Natural killer cell (primary cell): ENCODE results near the gene ENTREP1. TPM values are rescaled to one million over a fixed set of nuclear protein-coding genes. Genes with fewer than 3 reads are reported as not detected.

ENCODE experiments used
- ATAC-seq, 3 donors: fragments of 150-1000 bp in 2 of 3; fragments of 200-7000 bp in 1 of 3; cut with Tn5 transposase; 1 replicate in 1 of 3; 2 replicates in 2 of 3; pipeline ENCODE4 v1.10.0; 2021; ENCODE audit warnings: mild to moderate bottlenecking in 2 of 3, moderate library complexity in 2 of 3
- DNase-seq, 2 donors: peaks; one replicate each; pipeline versions ENCODE4 v3.0.0 to v3.0.0-alpha.2; 2013 to 2021; ENCODE audit warnings: mixed read lengths in 1 of 2
- H3K27ac ChIP-seq: one replicate; pipeline ENCODE4 v1.5.1; 2013; ENCODE audit warnings: mild to moderate bottlenecking, low read length
- H3K27me3 ChIP-seq: one replicate; pipeline ENCODE4 v1.6.1; 2013; ENCODE audit warnings: low read length; ENCODE audit not compliant: control insufficient read depth, insufficient read depth
- H3K36me3 ChIP-seq: one replicate; pipeline ENCODE4 v1.6.1; 2013; ENCODE audit warnings: low read length; ENCODE audit not compliant: control insufficient read depth, insufficient read depth
- H3K4me1 ChIP-seq: one replicate; pipeline ENCODE4 v1.6.1; 2013; ENCODE audit warnings: low read length; ENCODE audit not compliant: control insufficient read depth, insufficient read depth
- H3K4me3 ChIP-seq: one replicate; pipeline ENCODE4 v1.5.1; 2013; ENCODE audit warnings: low read length
- H3K9me3 ChIP-seq: one replicate; pipeline ENCODE4 v1.6.1; 2013; ENCODE audit warnings: low read length; ENCODE audit not compliant: control insufficient read depth, insufficient read depth
- H3K27ac Mint-ChIP-seq, 2 donors: one replicate each; pipeline ENCODE4 v1.8.0; 2022; ENCODE audit warnings: mild to moderate bottlenecking in 2 of 2, mixed read lengths in 2 of 2, moderate library complexity in 1 of 2
- H3K27me3 Mint-ChIP-seq, 2 donors: one replicate each; pipeline ENCODE4 v1.8.0; 2022; ENCODE audit warnings: low read depth in 2 of 2, mixed read lengths in 2 of 2
- H3K36me3 Mint-ChIP-seq: one replicate; pipeline ENCODE4 v1.8.0; 2022; ENCODE audit warnings: mixed read lengths
- H3K4me1 Mint-ChIP-seq, 2 donors: one replicate each; pipeline ENCODE4 v1.8.0; 2022; ENCODE audit warnings: mixed read lengths in 2 of 2
- H3K4me3 Mint-ChIP-seq: one replicate; pipeline ENCODE4 v1.8.0; 2022; ENCODE audit warnings: mild to moderate bottlenecking, moderate library complexity, mixed read lengths
- H3K9me3 Mint-ChIP-seq, 2 donors: one replicate each; pipeline ENCODE4 v1.8.0; 2022; ENCODE audit warnings: mixed read lengths in 2 of 2
- CTCF ChIP-seq: fragments of 200-600 bp; IDR thresholded peaks from one replicate; pipeline ENCODE4 v1.8.0; 2022; ENCODE audit warnings: antibody characterized with exemption
- WGBS: methylation state at CpG from one replicate; pipeline ENCODE4 v1.1.7; 2013; ENCODE audit warnings: missing lambda C conversion rate; ENCODE audit not compliant: insufficient coverage; 5-methylcytosine and 5-hydroxymethylcytosine counted together
- intact Hi-C: fragments of 100-400 bp; cut with micrococcal nuclease; formaldehyde crosslinking; loops from one replicate; pipeline ENCODE4 v1.14.2; 2022
- total RNA-seq, 4 donors: library from RNA; stranded (reverse); fragments of 120-200 nt in 1 of 4; gene quantifications; one replicate each; pipeline versions ENCODE4 v1.2.3 to v1.2.4, GENCODE V29; 2013 to 2022

Gene ENTREP1
- total RNA-seq, 3 donors from 2014 or later (not counting 1 experiment from before 2014, with no cell fraction given) = not detected

- 81% methylated on average over 10 of the region's 10 CpGs for WGBS
- intact Hi-C loops = loop anchor here (10.0 kb wide), 3 partner anchors 46 to 1184 kb away; no protein-coding TSS in a partner anchor
Observed at GRCh38 chr9:69420611-69421270, 95.7 kb downstream of the ENTREP1 start.

GRCh38 chr9:69421908-69422801 lies 97.1 kb downstream of the ENTREP1 start:
- Histone ChIP-seq H3K27ac (no peak overlapping the region), H3K4me1 (no peaks in the 10 kb centered on the region), H3K36me3 (no peaks in the 10 kb centered on the region), H3K4me3 (no peak overlapping the region), H3K9me3 (no peaks in the 10 kb centered on the region), H3K27me3 (no peaks in the 10 kb centered on the region)
- peak; percentile 56 for TF ChIP-seq CTCF
- 64% methylated on average over 16 of the region's 16 CpGs for WGBS
- intact Hi-C loops = loop anchor here (2.0 to 10.0 kb wide), 6 partner anchors 47 to 1183 kb away; no protein-coding TSS in a partner anchor
- Mint-ChIP-seq H3K27ac (no peak overlapping the region), H3K4me3 (no peak overlapping the region), H3K27me3 (peaks cover 0 to 5% of the 10 kb centered on the region in 2 donors), H3K36me3 (no peaks in the 10 kb centered on the region), H3K9me3 (no peaks in the 10 kb centered on the region), H3K4me1 (no peaks in the 10 kb centered on the region)
- peak in 2 of 3 donors; percentile 64 to 75 for ATAC-seq
- DNase-seq = peak in 1 of 2 donors; percentile 71

More at GRCh38 chr9:69420611-69421270, 95.7 kb downstream of the ENTREP1 start:
- Histone ChIP-seq H3K4me1 (no peaks in the 10 kb centered on the region), H3K9me3 (no peaks in the 10 kb centered on the region), H3K4me3 (no peak overlapping the region), H3K27ac (no peak overlapping the region), H3K36me3 (no peaks in the 10 kb centered on the region), H3K27me3 (no peaks in the 10 kb centered on the region)
- ATAC-seq = no peak
- peaks cover 0 to 5% of the 10 kb centered on the region in 2 donors for H3K27me3 Mint-ChIP-seq
- DNase-seq = no peak
- H3K4me1 Mint-ChIP-seq = no peaks in the 10 kb centered on the region
- TF ChIP-seq CTCF = no peak
- no peaks in the 10 kb centered on the region for H3K36me3 Mint-ChIP-seq
- H3K27ac Mint-ChIP-seq = no peak overlapping the region
- no peaks in the 10 kb centered on the region for H3K9me3 Mint-ChIP-seq
- H3K4me3 Mint-ChIP-seq = no peak overlapping the region

- ATAC-seq (no peak), DNase-seq (no peak)
- Histone ChIP-seq H3K36me3 (no peaks in the 10 kb centered on the region), H3K4me1 (no peaks in the 10 kb centered on the region), H3K4me3 (no peak overlapping the region), H3K27me3 (no peaks in the 10 kb centered on the region), H3K27ac (no peak overlapping the region), H3K9me3 (no peaks in the 10 kb centered on the region)
- Mint-ChIP-seq H3K27ac (no peak overlapping the region), H3K9me3 (no peaks in the 10 kb centered on the region), H3K4me3 (no peak overlapping the region), H3K4me1 (no peaks in the 10 kb centered on the region), H3K36me3 (no peaks in the 10 kb centered on the region), H3K27me3 (no peaks in the 10 kb centered on the region)
- TF ChIP-seq CTCF = no peak
- 90% methylated on average over 17 of the region's 17 CpGs for WGBS
- intact Hi-C loops = loop anchor here (10.0 kb wide), 3 partner anchors 50 to 1180 kb away; no protein-coding TSS in a partner anchor
Observed at GRCh38 chr9:69425136-69425801, 100.3 kb downstream of the ENTREP1 start.
